ENCODE measurements around the gene MELTF. TPM values are rescaled to one million over a fixed set of nuclear protein-coding genes. Genes with fewer than 3 reads are reported as not detected.

The MELTF gene
- total RNA-seq, 1 donor from 2014 or later = 21.6 TPM

GRCh38 chr3:197008436-197009209, 21.0 kb downstream of the MELTF start:
- no peak for TF ChIP-seq CTCF (IDR thresholded peaks at IDR 0.05)
- H3K4me3 ChIP-seq = no peak overlapping the region
- H3K4me1 ChIP-seq = peaks cover 0 to 4% of the 10 kb centered on the region in 2 donors
- intact Hi-C loops (cut with DNase I) = no loop called here
- no peak overlapping the region for H3K27ac ChIP-seq
- DNase-seq (ENCODE audit: low spot score in 2 of 2) = no peak
- H3K27me3 ChIP-seq = no peaks in the 10 kb centered on the region
- no peaks in the 10 kb centered on the region for H3K9me3 ChIP-seq
- H3K36me3 ChIP-seq = no peaks in the 10 kb centered on the region

GRCh38 chr3:197007953-197008352, 21.7 kb downstream of the MELTF start:
- intact Hi-C loops (cut with DNase I) = no loop called here

GRCh38 chr3:197007296-197007940, 22.2 kb downstream of the MELTF start:
- no peak overlapping the region for H3K27ac ChIP-seq
- no peak overlapping the region for H3K4me3 ChIP-seq
- H3K4me1 ChIP-seq = peaks cover 0 to 6% of the 10 kb centered on the region in 2 donors
- H3K36me3 ChIP-seq = no peaks in the 10 kb centered on the region
- no peak for DNase-seq (ENCODE audit: low spot score in 2 of 2)
- TF ChIP-seq CTCF (IDR thresholded peaks at IDR 0.05) = no peak
- intact Hi-C loops (cut with DNase I) = no loop called here
- no peaks in the 10 kb centered on the region for H3K27me3 ChIP-seq
- H3K9me3 ChIP-seq = no peaks in the 10 kb centered on the region

More at GRCh38 chr3:197007953-197008352, 21.7 kb downstream of the MELTF start:
- no peaks in the 10 kb centered on the region for H3K9me3 ChIP-seq
- H3K27me3 ChIP-seq = no peaks in the 10 kb centered on the region
- no peak for TF ChIP-seq CTCF (IDR thresholded peaks at IDR 0.05)
- H3K4me1 ChIP-seq = peaks cover 0 to 6% of the 10 kb centered on the region in 2 donors
- no peak overlapping the region for H3K4me3 ChIP-seq
- no peak overlapping the region for H3K27ac ChIP-seq
- DNase-seq (ENCODE audit: low spot score in 2 of 2) = no peak
- no peaks in the 10 kb centered on the region for H3K36me3 ChIP-seq

- Histone ChIP-seq H3K36me3 (no peaks in the 10 kb centered on the region), H3K27ac (no peak overlapping the region), H3K4me3 (no peak overlapping the region), H3K9me3 (no peaks in the 10 kb centered on the region), H3K4me1 (peaks cover 0 to 8% of the 10 kb centered on the region in 2 donors), H3K27me3 (no peaks in the 10 kb centered on the region)
- intact Hi-C loops (cut with DNase I) = no loop called here
- TF ChIP-seq CTCF (IDR thresholded peaks at IDR 0.05) = no peak
- no peak for DNase-seq (ENCODE audit: low spot score in 2 of 2)
These were observed 22.8 kb downstream of the MELTF start for GRCh38 chr3:197006860-197007259.

- intact Hi-C loops (cut with DNase I) = no loop called here
- TF ChIP-seq CTCF (IDR thresholded peaks at IDR 0.05) = no peak
- H3K36me3 ChIP-seq = no peaks in the 10 kb centered on the region
- H3K27me3 ChIP-seq = no peaks in the 10 kb centered on the region
- no peak for DNase-seq (ENCODE audit: low spot score in 2 of 2)
- H3K9me3 ChIP-seq = no peaks in the 10 kb centered on the region
- H3K4me1 ChIP-seq = peaks cover 0 to 8% of the 10 kb centered on the region in 2 donors
- H3K4me3 ChIP-seq = no peak overlapping the region
- no peak overlapping the region for H3K27ac ChIP-seq
These were observed 23.2 kb downstream of the MELTF start for GRCh38 chr3:197006446-197006845.

Measured in ascending aorta (tissue), 2 donors.